ENCODE data around the gene OR2H1.
"Not testable (repeated sequence)": the region's sequence is repeated elsewhere in the genome, so short reads cannot be mapped to it uniquely, and the experiment has no call there.

The OR2H1 gene

DNA sequence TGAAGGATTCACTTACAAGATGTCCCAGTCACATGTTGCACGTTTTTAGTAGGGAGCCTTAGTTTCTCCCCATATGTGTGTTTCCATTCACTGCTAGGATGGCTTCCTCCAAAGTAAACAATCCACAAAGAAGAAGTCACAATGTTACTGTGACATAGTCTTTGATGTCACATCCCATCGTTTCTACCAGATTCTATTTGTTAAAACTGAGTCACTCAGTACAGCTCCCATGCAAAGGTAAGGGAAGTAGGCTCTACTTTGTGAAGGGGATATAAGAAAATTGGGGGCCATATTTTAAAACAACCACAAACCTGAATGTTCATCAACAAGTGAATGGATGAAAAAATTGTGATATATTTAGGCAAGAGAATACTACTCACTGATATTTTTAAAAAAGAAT is at the start of gene OR2H1, which contains the start of gene OR11A1:
Gene OR2H1, plus strand, starts transcription at position 185 of the 400 bp plus-strand sequence. CDS start 4,615 bp downstream, outside the sequence.
Gene OR11A1, minus strand, starts transcription at position 101 of the 400 bp plus-strand sequence. CDS start 29,430 bp downstream, outside the sequence.
- no peak for DNase-seq (ENCODE audit: low read depth)

DNA sequence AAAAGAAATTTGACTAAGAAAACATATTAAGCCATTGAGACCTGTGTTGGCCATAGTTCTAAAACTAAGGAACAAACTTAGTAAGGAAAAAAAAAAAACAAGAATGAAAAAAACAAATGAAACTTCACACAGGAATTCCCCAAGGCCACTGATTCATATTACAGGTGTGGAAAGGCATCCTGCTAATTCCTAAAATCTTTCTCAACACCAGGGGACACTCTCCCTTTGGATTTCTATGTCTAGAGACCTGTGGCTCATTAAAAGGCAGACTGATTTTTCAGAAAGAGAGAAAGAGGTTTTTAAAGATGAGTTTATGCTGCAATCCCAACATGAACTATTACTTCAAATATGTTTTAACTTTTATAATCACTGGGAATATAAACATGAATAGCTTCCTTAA is 42.4 kb upstream of the OR2H1 start, which contains the start of gene OR12D1:
Gene OR12D1, plus strand, starts transcription at position 341 of the 400 bp plus-strand sequence.
- DNase-seq (ENCODE audit: low read depth) = no peak

DNA sequence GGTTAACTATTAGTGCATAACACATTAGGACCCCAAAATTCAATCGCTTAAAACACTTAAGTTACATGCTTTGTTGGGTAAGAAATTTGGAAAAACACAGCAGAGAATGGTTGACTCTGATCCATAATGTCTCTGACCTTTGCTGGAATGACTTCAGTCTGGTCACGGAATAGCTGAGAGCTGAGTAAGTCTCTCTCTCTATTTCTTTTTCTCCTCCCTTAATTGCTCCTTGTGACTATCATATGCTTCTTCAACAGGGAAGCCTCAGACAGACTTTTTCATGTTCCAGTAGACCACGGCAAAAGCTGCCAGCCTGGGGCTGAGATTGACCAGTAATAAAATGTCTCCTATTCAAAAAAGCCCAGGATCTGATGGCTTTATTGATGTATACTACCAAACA is 37.4 kb upstream of the OR2H1 start:
- peak; percentile 2 for DNase-seq (ENCODE audit: low read depth)

DNA sequence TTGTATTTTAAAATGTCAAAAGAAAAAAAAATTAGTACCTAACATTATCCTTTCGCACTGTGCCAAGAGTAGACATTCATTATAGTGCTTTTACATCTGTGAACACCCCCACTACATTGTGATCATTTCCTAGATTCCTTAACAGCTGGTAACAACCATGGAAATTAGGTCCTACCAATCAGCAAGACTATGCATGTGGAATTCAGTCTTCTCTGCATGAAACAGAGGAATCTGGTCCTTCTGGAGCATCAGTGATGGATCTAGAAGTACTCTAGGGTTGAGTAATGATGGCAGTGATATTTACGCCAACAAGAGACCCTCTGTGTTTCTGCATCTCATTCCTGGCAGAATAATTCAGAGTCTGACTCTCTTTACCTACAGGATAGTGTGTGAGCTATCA is 32.8 kb upstream of the OR2H1 start:
- DNase-seq (ENCODE audit: low read depth) = no peak

DNA sequence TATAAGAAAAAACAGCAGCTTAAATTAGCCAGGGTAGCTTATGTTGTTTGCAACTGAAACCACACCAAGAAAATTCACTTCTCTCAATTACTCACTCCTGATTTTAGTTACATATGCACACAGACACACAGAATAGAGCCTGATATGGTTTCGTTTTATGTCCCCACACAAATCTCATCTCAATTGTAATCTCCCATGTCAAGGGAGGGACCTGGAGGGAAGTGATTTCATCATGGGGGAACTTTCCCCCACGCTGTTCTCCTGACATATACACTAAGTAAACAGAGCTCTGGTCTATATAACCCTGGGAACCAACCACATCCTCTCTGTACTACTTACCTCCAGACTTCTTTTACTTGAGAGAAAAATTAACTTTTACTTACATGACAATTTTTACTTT is 32.4 kb upstream of the OR2H1 start:
- DNase-seq (ENCODE audit: low read depth) = no peak

DNA sequence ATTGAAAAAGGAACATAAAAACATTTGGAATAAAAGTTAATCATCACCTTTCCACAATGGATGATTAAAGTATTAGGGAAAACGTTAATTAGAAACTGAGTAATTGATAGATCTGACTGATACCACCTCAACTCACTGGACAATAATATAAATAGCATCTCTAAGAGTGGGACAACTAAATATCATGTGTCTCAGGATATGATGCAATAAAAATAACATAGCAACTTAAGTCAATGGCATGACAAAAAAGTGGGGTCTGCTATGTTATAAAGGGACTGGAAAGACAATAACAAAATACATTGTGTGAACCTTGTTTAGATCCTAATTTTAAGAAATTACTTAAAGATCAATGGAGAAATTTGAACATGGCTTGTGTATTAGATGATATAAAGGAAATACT is 31.9 kb upstream of the OR2H1 start:
- DNase-seq (ENCODE audit: low read depth) = no peak

DNA sequence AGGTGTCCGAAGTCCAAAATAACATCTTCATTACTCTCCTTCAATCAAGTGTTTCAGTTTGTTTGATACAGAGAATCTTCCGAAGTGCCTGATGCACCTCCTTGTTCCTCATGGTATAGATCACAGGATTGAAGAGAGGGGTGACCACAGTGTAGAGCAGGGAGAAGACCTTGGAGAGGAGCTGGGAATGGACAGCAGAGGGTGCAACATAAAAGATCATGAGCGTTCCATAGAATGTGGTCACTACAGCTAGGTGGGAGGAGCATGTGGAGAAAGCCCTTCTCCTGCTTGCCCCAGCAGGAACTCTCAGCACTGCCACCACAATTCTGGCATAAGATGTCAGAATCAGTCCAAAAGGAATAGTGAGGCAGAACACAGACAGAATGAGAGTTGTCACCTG is 30.3 kb upstream of the OR2H1 start:
- no peak for DNase-seq (ENCODE audit: low read depth)

DNA sequence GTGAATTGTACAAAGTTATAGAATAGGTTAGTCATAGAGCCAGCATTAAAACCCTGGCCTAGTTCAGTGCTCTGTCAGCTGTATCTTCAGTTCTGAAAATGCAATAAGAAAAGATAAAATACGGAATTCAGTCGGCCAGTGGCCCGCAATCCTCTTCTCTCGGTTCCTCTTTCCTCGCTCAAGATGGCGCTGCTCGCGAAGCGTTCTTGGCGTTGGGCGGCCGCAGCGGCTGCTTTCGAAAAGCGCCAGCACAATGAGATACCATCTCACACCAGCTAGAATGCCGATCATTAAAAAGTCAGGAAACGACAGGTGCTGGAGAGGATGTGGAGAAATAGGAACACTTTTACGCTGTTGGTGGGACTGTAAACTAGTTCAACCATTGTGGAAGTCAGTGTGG is 20.2 kb upstream of the OR2H1 start:
- not testable (repeated sequence) for DNase-seq (ENCODE audit: low read depth)

DNA sequence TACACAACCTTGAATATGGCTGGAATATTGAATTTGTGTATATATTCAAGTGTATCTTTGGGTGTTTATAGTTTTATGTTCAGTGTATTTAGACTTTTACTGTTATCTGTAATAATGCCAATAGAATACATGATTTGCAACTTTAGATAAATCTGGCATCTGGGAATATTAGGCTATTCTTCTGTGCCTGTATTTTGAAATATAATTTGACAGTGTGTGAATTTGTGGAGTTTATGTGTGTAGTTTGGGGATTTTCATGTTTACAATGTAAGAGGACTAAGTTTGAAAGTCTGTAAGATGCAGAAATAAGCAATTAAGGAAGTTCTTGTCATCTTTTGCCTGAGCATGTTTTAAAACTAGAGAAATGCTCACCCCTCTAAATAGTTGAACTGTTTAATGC is 17.9 kb upstream of the OR2H1 start, which contains the start of gene OR10C1:
Gene OR10C1, plus strand, starts transcription at position 301 of the 400 bp plus-strand sequence. CDS start 710 bp downstream, outside the sequence.
- DNase-seq (ENCODE audit: low read depth) = no peak

DNA sequence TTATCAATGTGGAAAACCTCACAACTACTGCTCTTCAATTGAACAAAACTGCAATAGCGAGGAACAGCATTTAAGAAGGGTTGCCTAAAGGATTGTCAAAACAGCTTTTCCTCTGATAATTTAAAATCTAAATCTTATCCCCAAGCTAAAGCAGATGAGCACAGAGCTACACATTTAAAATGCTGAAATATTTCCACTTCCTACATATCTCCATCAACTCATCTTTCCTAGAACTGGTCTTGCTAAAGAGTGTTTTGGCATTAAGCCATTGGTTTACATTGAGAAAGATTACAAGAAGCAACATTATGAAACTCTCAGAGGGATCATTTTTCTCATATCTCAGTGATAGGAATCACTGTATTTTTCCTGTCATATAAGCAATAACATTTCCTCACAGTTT is 14.2 kb upstream of the OR2H1 start:
- no peak for DNase-seq (ENCODE audit: low read depth)

DNA sequence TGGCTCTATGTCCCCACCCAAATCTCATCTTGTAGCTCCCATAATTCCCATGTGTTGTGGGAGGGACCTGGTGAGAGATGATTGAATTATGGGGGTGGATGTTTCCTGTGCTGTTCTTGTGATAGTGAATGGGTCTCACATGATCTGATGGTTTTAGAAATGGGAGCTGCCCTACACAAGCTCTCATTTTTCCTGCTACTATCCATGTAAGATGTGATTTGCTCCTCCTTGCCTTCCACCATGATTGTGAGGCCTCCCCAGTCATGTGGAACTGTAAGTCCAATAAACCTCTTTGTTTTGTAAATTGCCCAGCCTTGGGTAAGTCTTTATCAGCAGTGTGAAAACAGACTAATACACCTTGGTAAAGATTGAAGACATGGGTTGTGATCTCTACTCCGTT is 12.9 kb upstream of the OR2H1 start:
- not testable (repeated sequence) for DNase-seq (ENCODE audit: low read depth)

DNA sequence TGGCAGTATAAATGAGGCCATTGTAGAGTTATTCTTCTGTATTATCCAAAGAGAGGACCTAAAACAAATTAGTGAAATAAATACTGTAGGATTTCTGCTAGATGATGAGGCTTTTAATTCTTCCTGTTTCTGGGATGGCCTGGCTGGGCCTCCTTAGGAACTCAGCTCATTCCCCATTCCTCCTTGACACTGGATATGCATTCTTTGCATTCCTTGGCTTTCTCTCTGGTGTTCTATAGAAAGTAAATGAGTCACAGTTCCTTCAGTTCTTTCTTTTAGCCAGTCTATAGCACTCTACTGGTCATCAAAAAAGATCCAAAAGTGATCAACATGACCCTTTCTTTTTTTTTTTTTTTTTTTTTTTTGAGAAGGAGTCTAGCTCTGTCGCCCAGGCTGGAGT is 9.3 kb upstream of the OR2H1 start:
- DNase-seq (ENCODE audit: low read depth) = no peak

DNA sequence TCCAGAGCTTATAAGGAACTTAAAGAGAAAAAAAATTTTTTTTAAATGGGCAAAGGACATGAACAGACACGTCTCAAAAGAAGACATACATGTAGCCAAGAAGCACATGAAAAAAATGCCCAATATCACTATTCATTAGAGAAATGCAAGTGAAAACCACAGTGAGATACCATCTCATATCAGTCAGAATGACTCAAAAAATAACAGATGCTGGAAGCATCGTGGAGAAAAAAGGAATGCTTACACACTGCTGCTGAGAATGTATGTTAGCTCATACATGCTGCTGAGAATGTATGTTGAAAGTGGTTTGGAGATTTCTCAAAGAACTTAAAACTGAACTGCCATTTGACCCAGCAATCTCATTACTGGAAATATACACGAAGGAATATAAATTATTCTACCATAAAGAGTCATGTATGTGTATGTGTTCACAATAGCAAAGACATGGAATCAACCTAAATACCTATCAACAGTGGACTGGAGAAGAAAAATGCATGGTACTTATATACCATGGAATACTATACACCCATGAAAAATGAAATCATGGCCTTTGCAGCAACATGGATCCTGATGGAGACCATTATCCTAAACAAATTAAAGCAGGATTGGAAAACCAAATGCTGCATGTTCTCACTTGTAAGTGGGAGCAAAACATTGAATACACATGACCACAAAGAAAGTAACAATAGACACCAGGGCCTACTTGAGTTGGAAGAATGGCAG is 5.3 kb upstream of the OR2H1 start:
- no peak for DNase-seq (ENCODE audit: low read depth)

DNA sequence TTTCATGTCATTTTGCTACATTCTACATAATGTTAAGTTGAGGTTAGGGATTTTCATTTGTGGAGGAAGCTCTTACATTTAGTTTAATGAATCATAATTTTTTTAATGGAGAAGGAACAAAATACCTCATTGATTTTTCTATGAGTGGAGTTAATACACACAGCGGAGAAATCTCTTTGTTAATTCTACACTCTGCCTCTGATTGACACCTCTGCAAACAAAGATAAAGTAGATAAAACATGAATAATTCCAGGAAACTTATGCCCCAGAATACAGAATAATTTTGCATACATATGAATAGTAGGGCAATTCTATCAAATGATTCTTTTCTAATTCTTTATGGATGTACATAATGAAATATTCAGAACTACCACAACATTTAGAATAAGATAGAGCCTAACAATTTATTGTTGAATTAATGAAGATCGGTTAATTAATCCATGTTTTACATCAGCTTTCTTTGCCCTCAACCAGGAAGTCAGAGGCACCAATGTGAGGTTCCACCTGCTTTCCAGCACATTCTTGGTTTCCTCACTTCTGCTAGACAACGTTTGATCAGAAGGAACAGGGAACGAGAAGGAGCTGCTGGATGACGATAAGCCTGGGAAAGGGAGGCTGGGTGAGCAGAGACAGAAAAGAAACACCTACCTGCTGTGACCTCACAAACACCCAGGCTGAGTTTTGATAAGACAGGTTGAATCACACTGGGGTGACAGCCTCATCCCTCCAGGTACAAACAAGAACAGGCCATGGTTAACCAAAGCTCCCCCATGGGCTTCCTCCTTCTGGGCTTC is 4.3 kb downstream of the OR2H1 start:
- no peak for DNase-seq (ENCODE audit: low read depth)

DNA sequence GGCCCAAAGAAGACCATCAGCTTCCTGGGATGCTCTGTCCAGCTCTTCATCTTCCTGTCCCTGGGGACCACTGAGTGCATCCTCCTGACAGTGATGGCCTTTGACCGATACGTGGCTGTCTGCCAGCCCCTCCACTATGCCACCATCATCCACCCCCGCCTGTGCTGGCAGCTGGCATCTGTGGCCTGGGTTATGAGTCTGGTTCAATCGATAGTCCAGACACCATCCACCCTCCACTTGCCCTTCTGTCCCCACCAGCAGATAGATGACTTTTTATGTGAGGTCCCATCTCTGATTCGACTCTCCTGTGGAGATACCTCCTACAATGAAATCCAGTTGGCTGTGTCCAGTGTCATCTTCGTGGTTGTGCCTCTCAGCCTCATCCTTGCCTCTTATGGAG is 5.1 kb downstream of the OR2H1 start:
- no peak for DNase-seq (ENCODE audit: low read depth)

DNA sequence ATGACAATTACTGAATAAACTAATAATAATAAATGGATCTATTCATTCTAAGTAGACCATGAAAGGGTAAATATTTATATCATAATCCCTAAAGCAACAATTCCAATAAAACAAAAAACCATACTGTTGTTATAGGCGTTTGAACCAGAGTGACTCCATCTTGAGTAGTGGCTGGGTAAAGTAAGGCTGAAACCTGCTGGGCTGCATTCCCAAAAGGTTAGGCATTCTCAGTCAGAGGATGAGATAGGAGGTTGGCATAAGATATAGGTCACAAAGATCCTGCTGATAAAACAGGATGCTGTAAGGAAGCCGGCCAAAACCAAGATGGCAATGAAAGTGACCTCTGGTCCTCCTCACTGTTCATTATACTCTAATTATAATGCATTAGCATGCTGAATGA is 8.3 kb downstream of the OR2H1 start:
- DNase-seq (ENCODE audit: low read depth) = no peak

DNA sequence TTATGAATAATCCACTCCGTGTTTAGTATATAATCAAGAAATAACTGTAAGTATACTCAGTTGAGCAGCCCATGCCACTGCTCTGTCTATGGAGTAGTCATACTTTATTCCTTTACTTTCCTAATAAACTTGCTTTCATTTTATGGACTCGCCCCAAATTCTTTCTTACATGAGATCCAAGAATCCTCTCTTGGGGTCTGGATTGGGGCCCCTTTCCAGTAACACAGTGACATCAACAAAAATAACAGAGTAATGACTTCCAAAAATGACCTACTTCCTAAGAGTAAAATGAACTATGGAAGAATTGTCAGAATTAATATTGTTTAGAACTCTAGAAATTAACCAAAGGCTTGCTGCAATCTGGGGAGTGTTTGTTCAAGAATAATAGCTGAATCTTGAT is 8.8 kb downstream of the OR2H1 start:
- no peak for DNase-seq (ENCODE audit: low read depth)

DNA sequence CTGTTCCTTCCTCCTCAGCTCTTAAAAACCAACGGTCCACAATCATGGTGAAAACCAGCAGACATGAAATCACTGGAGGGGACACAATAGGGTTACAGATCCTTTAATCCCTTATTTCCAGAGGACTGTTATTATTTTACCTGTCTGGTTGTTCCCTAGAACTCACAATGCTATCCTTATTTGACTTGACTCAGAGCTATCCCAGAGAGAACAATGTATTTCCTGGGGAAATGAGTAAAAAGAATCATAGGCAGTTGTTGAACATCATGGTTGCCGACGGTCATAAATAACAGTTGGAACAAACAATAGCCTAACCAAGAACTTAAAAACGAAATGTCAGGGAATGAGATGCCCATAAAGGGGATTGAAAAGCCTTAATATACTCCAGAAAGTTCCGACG is 9.3 kb downstream of the OR2H1 start:
- no peak for DNase-seq (ENCODE audit: low read depth)

DNA sequence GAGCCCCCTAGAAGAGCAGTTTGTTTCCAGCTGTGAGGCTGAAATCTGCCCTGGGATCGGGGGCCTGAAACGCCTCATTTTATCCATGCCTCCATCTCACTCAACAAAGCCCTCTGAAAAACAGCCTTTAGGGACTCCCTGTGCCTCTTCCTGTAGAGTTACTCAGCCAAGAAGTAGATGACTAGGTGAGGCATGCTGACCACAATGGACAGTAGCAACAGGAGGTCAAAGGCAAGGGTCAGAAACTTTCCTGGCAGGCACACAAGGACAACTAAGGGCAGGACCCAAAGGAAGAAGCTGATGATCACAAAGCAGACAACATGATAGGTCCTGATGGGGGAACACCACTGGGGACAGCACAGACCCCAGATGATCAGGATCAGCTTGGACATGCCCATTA is 18.0 kb downstream of the OR2H1 start:
- DNase-seq (ENCODE audit: low read depth) = no peak

DNA sequence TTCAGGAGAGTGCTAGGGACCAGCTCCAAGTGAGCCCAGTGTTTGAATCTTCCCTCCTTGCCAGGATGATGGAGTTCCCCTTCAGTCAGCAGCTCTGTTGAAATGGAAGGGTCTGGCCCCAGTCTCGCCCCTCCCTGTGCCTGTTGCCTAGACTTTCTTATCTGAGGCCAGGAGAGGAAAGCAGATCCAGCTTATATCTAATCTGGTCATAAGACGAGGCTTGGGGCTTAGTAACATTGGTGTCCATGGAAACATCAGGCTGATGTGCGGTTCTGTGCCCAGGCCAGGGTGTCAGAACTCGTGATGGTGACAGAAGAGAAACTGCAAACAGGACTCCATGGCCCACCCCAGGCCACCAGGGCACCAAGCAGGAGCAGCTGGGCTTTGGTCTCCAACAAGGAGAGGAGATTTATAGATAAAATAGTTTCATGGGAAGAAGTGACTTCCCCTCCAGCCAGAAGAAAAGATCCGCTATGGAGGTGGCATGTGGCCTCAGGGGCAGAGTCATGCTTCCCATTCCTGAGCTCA is 21.0 kb downstream of the OR2H1 start:
- DNase-seq (ENCODE audit: low read depth) = no peak

DNA sequence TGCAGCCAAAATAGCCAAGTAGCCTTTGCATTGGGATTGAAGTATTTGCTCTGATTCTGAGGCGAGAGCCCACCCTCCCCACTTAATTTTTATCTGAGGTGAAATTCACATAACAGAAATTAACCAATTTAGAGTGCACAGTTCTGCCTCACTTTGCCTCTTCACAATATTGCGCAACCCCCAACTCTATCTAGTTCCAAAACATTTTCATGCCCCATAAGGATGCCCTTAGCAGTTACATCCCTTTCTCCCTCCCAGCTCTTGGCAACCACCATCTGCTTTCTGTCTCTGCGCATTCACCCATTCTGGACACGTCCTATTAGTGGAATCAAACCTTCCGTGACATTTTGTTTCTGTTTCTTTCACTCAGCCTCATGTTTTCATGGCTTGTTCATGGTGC is 21.8 kb downstream of the OR2H1 start:
- DNase-seq (ENCODE audit: low read depth) = no peak

DNA sequence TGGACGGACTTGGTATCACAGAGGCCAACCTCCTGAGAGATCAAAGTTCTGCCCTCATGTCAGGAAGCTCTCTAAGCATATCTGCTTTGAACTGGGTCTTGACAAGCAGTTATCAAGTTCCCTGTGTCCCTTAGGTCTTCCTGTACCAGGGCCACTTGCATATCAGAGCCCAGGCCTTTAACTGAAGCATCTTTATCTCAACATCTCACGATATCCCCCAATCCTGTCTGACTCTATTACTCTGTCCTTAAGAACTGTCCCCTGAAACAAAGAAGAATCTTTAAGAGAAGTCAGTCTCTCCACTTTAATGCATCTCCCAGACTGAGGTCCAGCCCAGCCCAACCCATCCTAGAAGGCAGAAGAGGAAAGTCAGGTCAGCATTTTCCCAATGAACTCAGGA is 22.6 kb downstream of the OR2H1 start:
- DNase-seq (ENCODE audit: low read depth) = no peak

DNA sequence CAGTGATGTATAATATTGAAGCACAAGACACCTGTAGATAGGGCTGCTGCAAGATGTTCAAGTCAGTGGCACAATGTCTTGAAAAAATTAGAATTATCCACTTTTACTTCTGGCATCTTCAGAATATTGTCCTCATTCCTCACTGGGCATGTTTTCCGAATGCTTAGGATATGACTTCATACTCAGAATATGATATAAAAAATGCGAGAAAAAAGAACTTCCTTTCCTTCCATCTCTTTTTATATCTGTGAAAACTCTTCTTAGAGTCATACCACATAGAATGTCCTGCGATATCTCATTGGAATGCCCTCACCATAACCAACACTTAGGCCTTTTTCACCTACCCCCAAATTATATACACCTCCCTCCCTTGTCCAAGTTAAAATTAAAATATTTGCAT is 26.2 kb downstream of the OR2H1 start:
- no peak for DNase-seq (ENCODE audit: low read depth)
